ENCODE data around the gene APOM.

The APOM gene

GRCh38 chr6:31683591-31683990, 27.9 kb downstream of the APOM start:
- DNase-seq = no peak

- DNase-seq = no peak
Observed at GRCh38 chr6:31686483-31686882, 30.8 kb downstream of the APOM start.

GRCh38 chr6:31687321-31687720, 31.6 kb downstream of the APOM start:
- no peak for DNase-seq

GRCh38 chr6:31687860-31688693, 32.4 kb downstream of the APOM start:
- DNase-seq = no peak

GRCh38 chr6:31689249-31690110, 33.8 kb downstream of the APOM start:
- DNase-seq = no peak

- DNase-seq = no peak
Observed at GRCh38 chr6:31690231-31691077, 34.8 kb downstream of the APOM start.

GRCh38 chr6:31691078-31691463, 35.4 kb downstream of the APOM start:
- DNase-seq = no peak

- DNase-seq = no peak
Observed at GRCh38 chr6:31691564-31692108, 35.9 kb downstream of the APOM start.

GRCh38 chr6:31692353-31692752, 36.7 kb downstream of the APOM start:
- no peak for DNase-seq

- no peak for DNase-seq
Observed at GRCh38 chr6:31692886-31693285, 37.2 kb downstream of the APOM start.

GRCh38 chr6:31693535-31693934, 37.8 kb downstream of the APOM start:
- no peak for DNase-seq

GRCh38 chr6:31697555-31697954, 41.9 kb downstream of the APOM start:
- DNase-seq = no peak

GRCh38 chr6:31700740-31701401, 45.2 kb downstream of the APOM start:
- DNase-seq = no peak

- DNase-seq = peak; percentile 46
Observed at GRCh38 chr6:31701666-31702404, 46.1 kb downstream of the APOM start.

GRCh38 chr6:31702405-31702818, 46.7 kb downstream of the APOM start:
- DNase-seq = no peak

GRCh38 chr6:31702819-31703716, 47.4 kb downstream of the APOM start, which contains the start of gene ABHD16A:
Gene ABHD16A, minus strand, starts transcription at chr6:31703324. Its CDS starts 43 bp downstream, at chr6:31703281.
- DNase-seq = peak; percentile 98

- no peak for DNase-seq
Observed at GRCh38 chr6:31705931-31706330, 50.2 kb downstream of the APOM start.

- DNase-seq = no peak
Observed at GRCh38 chr6:31706599-31706998, 50.9 kb downstream of the APOM start, which contains the start of gene LY6G6F. Gene LY6G6F, plus strand, starts transcription at chr6:31706866. Its CDS starts 41 bp downstream, at chr6:31706907.

GRCh38 chr6:31707701-31708100, 52.0 kb downstream of the APOM start:
- no peak for DNase-seq
